CD4-positive, alpha-beta T cell (primary cell): ENCODE data around the gene RIMS1. TPM values are rescaled to one million over a fixed set of nuclear protein-coding genes. Genes with fewer than 3 reads are reported as not detected.

Experiments used
- ATAC-seq: fragments of 200-7000 bp; cut with Tn5 transposase; one replicate; pipeline ENCODE4 v1.10.0; 2022; ENCODE audit warnings: mild to moderate bottlenecking; ENCODE audit not compliant: poor library complexity
- CTCF ChIA-PET: fragments of 350-600 bp; sonication (Branson Sonifier 250); formaldehyde crosslinking; loops from one replicate; lab custom pipeline; 2021; ENCODE audit warnings: antibody characterized with exemption, inconsistent platforms; lab: Charles Lee
- POLR2A ChIA-PET: fragments of 350-600 bp; sonication (Branson Sonifier 250); formaldehyde crosslinking; loops from one replicate; lab custom pipeline; 2021; ENCODE audit warnings: antibody characterized with exemption, inconsistent platforms; lab: Charles Lee
- DNase-seq, 14 experiments: peaks; one replicate each; pipeline ENCODE4 v3.0.0-alpha.2; 2013 to 2020; ENCODE audit warnings: mixed read lengths in 2 of 14
- H3K27ac ChIP-seq, 2 donors: one replicate each; pipeline versions ENCODE4 v1.5.1 to v1.7.0; 2013; ENCODE audit warnings: low read length in 2 of 2, low read depth in 1 of 2, mild to moderate bottlenecking in 1 of 2
- H3K27me3 ChIP-seq, 2 experiments: 1 replicate in 1 of 2; 2 replicates in 1 of 2; pipeline versions ENCODE4 v1.6.1 to v1.7.0; 2013; ENCODE audit warnings: low read length in 2 of 2, control low read depth in 1 of 2, mild to moderate bottlenecking in 1 of 2, moderate library complexity in 1 of 2; ENCODE audit not compliant: insufficient read depth in 2 of 2, control insufficient read depth in 1 of 2
- H3K36me3 ChIP-seq: one replicate; pipeline ENCODE4 v1.6.1; 2013; ENCODE audit warnings: low read length, control low read depth; ENCODE audit not compliant: insufficient read depth
- H3K4me1 ChIP-seq: one replicate; pipeline ENCODE4 v1.6.1; 2013; ENCODE audit warnings: low read length, control low read depth; ENCODE audit not compliant: insufficient read depth
- H3K4me3 ChIP-seq: one replicate; pipeline ENCODE4 v1.5.1; 2013; ENCODE audit warnings: mild to moderate bottlenecking, low read length, moderate library complexity
- H3K9me3 ChIP-seq, 2 experiments: 1 replicate in 1 of 2; 2 replicates in 1 of 2; pipeline versions ENCODE4 v1.6.1 to v1.7.0; 2013; ENCODE audit warnings: low read length in 2 of 2, mild to moderate bottlenecking in 2 of 2, control low read depth in 1 of 2, moderate library complexity in 1 of 2; ENCODE audit not compliant: control insufficient read depth in 1 of 2, insufficient read depth in 1 of 2
- H3K27ac Mint-ChIP-seq: one replicate; pipeline ENCODE4 v1.8.0; 2020; ENCODE audit warnings: mixed read lengths
- H3K27me3 Mint-ChIP-seq: one replicate; pipeline ENCODE4 v1.8.0; 2021; ENCODE audit warnings: mixed read lengths
- H3K36me3 Mint-ChIP-seq: one replicate; pipeline ENCODE4 v1.8.0; 2021; ENCODE audit warnings: low read depth, mixed read lengths
- H3K4me1 Mint-ChIP-seq: one replicate; pipeline ENCODE4 v1.8.0; 2021; ENCODE audit warnings: low read depth, mixed read lengths
- H3K4me3 Mint-ChIP-seq: one replicate; pipeline ENCODE4 v1.8.0; 2020; ENCODE audit warnings: mild to moderate bottlenecking, mixed read lengths
- H3K9me3 Mint-ChIP-seq: one replicate; pipeline ENCODE4 v1.8.0; 2020; ENCODE audit warnings: mixed read lengths
- intact Hi-C, 2 experiments: fragments of 100-400 bp; cut with DNase I in 1 of 2; cut with micrococcal nuclease in 1 of 2; formaldehyde crosslinking; loops; one replicate each; pipeline versions ENCODE4 v1.15.1 to v1.9.0; 2023 to 2025; cut with DNase I, micrococcal nuclease
- total RNA-seq, 174 experiments: library from RNA in 2 of 174; stranded (reverse) in 2 of 174; gene quantifications; one replicate each; pipeline ENCODE4 v1.2.3 and lab custom pipeline; 2021 to 2026
- TF ChIP-seq, protein P1 (sequence below): fragments of 200-600 bp; IDR thresholded peaks from one replicate; pipeline ENCODE4 v1.8.0; 2022; ENCODE audit warnings: antibody characterized with exemption, mild to moderate bottlenecking

RIMS1 gene
- total RNA-seq, 2 experiments from 2014 or later: not detected

GRCh38 chr6:72382602-72383529 lies 496.5 kb downstream of the RIMS1 start:
- no peak for ATAC-seq
- intact Hi-C loops: no loop called here
- peaks cover 4 to 5% of the 10 kb centered on the region in 2 experiments for H3K27me3 ChIP-seq
- ChIA-PET CTCF (no interaction called here), POLR2A (no interaction called here)
- DNase-seq: no peak
- H3K36me3 ChIP-seq: no peaks in the 10 kb centered on the region
- H3K4me3 ChIP-seq: no peak overlapping the region
- Mint-ChIP-seq H3K4me1 (no peaks in the 10 kb centered on the region), H3K4me3 (no peak overlapping the region), H3K27ac (no peak overlapping the region), H3K27me3 (peaks cover 5% of the 10 kb centered on the region), H3K36me3 (no peaks in the 10 kb centered on the region), H3K9me3 (no peaks in the 10 kb centered on the region)
- peaks cover 0 to 3% of the 10 kb centered on the region in 2 experiments for H3K9me3 ChIP-seq
- TF ChIP-seq, protein P1, sequence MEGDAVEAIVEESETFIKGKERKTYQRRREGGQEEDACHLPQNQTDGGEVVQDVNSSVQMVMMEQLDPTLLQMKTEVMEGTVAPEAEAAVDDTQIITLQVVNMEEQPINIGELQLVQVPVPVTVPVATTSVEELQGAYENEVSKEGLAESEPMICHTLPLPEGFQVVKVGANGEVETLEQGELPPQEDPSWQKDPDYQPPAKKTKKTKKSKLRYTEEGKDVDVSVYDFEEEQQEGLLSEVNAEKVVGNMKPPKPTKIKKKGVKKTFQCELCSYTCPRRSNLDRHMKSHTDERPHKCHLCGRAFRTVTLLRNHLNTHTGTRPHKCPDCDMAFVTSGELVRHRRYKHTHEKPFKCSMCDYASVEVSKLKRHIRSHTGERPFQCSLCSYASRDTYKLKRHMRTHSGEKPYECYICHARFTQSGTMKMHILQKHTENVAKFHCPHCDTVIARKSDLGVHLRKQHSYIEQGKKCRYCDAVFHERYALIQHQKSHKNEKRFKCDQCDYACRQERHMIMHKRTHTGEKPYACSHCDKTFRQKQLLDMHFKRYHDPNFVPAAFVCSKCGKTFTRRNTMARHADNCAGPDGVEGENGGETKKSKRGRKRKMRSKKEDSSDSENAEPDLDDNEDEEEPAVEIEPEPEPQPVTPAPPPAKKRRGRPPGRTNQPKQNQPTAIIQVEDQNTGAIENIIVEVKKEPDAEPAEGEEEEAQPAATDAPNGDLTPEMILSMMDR: no peak
- H3K4me1 ChIP-seq: no peaks in the 10 kb centered on the region
- no peak overlapping the region for H3K27ac ChIP-seq

- no peaks in the 10 kb centered on the region for H3K36me3 ChIP-seq
- peaks cover 0 to 3% of the 10 kb centered on the region in 2 experiments for H3K9me3 ChIP-seq
- H3K36me3 Mint-ChIP-seq: no peaks in the 10 kb centered on the region
- TF ChIP-seq, protein P1: no peak
- no peak overlapping the region for H3K4me3 ChIP-seq
- H3K9me3 Mint-ChIP-seq: no peaks in the 10 kb centered on the region
- H3K27ac ChIP-seq: no peak overlapping the region
- POLR2A ChIA-PET: no interaction called here
- DNase-seq (peak in 1 of 14 experiments; percentile 8), ATAC-seq (no peak)
- CTCF ChIA-PET: interaction anchor here (0.7 kb wide), 2 partner anchors 52 to 1890 kb away, joined by 3 read pairs; no protein-coding TSS in a partner anchor
- intact Hi-C loops: no loop called here
- no peak overlapping the region for H3K27ac Mint-ChIP-seq
- H3K27me3 Mint-ChIP-seq: peaks cover 5% of the 10 kb centered on the region
- no peak overlapping the region for H3K4me3 Mint-ChIP-seq
- H3K4me1 Mint-ChIP-seq: no peaks in the 10 kb centered on the region
- no peaks in the 10 kb centered on the region for H3K4me1 ChIP-seq
- peaks cover 0 to 5% of the 10 kb centered on the region in 2 experiments for H3K27me3 ChIP-seq
Observed at GRCh38 chr6:72386324-72386723, 500.0 kb downstream of the RIMS1 start.

DNA sequence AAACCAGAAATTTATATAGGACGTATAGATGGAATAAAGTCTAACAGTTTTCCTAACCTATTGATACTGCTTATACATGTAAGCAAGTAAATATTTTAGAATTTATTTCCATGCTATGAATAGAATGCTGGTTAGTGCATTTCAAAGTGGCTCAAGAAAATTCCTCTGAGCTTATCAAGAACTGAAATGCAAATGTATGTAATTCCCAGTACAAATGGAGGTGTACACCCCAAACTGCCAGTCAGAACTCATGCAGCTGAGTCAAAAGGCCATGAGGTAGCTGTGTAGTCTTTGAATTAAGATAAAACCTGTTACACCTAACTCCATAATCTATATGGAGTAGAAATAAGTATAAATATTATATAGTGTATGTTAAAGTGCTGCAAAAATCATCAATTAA lies 503.3 kb downstream of the RIMS1 start:
- Histone ChIP-seq H3K9me3 (peaks cover 0 to 3% of the 10 kb centered on the region in 2 experiments), H3K27me3 (no peaks in the 10 kb centered on the region), H3K36me3 (no peaks in the 10 kb centered on the region), H3K4me3 (no peak overlapping the region), H3K4me1 (no peaks in the 10 kb centered on the region), H3K27ac (no peak overlapping the region)
- DNase-seq (no peak), ATAC-seq (no peak)
- H3K27ac Mint-ChIP-seq: no peak overlapping the region
- H3K27me3 Mint-ChIP-seq: peaks cover 11% of the 10 kb centered on the region
- H3K9me3 Mint-ChIP-seq: no peaks in the 10 kb centered on the region
- CTCF ChIA-PET: no interaction called here
- intact Hi-C loops: no loop called here
- no peak overlapping the region for H3K4me3 Mint-ChIP-seq
- TF ChIP-seq, protein P1: no peak
- no peaks in the 10 kb centered on the region for H3K4me1 Mint-ChIP-seq
- no peaks in the 10 kb centered on the region for H3K36me3 Mint-ChIP-seq
- POLR2A ChIA-PET: no interaction called here
